CD4-positive, alpha-beta T cell treated with Interleukin-12 subunit alpha and Interleukin-12 subunit beta, for 1 hour (primary cell): ENCODE measurements around the gene ANKRD52.
"Not testable (repeated sequence)": the region's sequence is repeated elsewhere in the genome, so short reads cannot be mapped to it uniquely, and the experiment has no call there.

ENCODE experiments used
- DNase-seq: peaks from one replicate; pipeline ENCODE4 v3.0.0-alpha.2; 2020

Gene ANKRD52

GRCh38 chr12:56258068-56258819, at the start of gene ANKRD52:
ANKRD52 (minus strand) TSS chr12:56258384; CDS start chr12:56258269, 115 bp downstream.
- DNase-seq: peak; percentile 86

GRCh38 chr12:56307221-56307965, 49.2 kb upstream of the ANKRD52 start:
- no peak for DNase-seq

- no peak for DNase-seq
These were observed 46.8 kb upstream of the ANKRD52 start for GRCh38 chr12:56304872-56305590.

GRCh38 chr12:56304276-56304675, 46.1 kb upstream of the ANKRD52 start:
- DNase-seq: no peak

GRCh38 chr12:56300644-56301464, 42.7 kb upstream of the ANKRD52 start:
- no peak for DNase-seq

GRCh38 chr12:56299853-56300643, 41.9 kb upstream of the ANKRD52 start, which contains the start of gene CS:
CS (minus strand) TSS chr12:56300330; CDS start chr12:56300201, 129 bp downstream.
- peak; percentile 99 for DNase-seq

GRCh38 chr12:56299308-56299852, 41.2 kb upstream of the ANKRD52 start:
- peak; percentile 48 for DNase-seq

GRCh38 chr12:56298828-56299227, 40.6 kb upstream of the ANKRD52 start:
- no peak for DNase-seq

GRCh38 chr12:56297400-56297799, 39.2 kb upstream of the ANKRD52 start:
- no peak for DNase-seq

- no peak for DNase-seq
These were observed 38.1 kb upstream of the ANKRD52 start for GRCh38 chr12:56296295-56296694.

GRCh38 chr12:56293795-56294194, 35.6 kb upstream of the ANKRD52 start:
- DNase-seq: no peak

- DNase-seq: no peak
These were observed 30.7 kb upstream of the ANKRD52 start for GRCh38 chr12:56288705-56289387.

GRCh38 chr12:56286044-56286830, 28.1 kb upstream of the ANKRD52 start:
- DNase-seq: no peak

- not testable (repeated sequence) for DNase-seq
These were observed 26.1 kb upstream of the ANKRD52 start for GRCh38 chr12:56284263-56284662.

GRCh38 chr12:56282579-56282978, 24.4 kb upstream of the ANKRD52 start:
- no peak for DNase-seq

- DNase-seq: no peak
These were observed 23.8 kb upstream of the ANKRD52 start for GRCh38 chr12:56282030-56282429.

- no peak for DNase-seq
These were observed 22.7 kb upstream of the ANKRD52 start for GRCh38 chr12:56280849-56281248.

GRCh38 chr12:56278905-56279304, 20.7 kb upstream of the ANKRD52 start:
- DNase-seq: no peak

GRCh38 chr12:56274299-56274698, 16.1 kb upstream of the ANKRD52 start:
- DNase-seq: no peak

GRCh38 chr12:56272468-56272867, 14.3 kb upstream of the ANKRD52 start:
- not testable (repeated sequence) for DNase-seq
